H9 (cell line): ENCODE results near the gene ANKRD36. TPM values are rescaled to one million over a fixed set of nuclear protein-coding genes. Genes with fewer than 3 reads are reported as not detected.
"Not testable (repeated sequence)": the region's sequence is repeated elsewhere in the genome, so short reads cannot be mapped to it uniquely, and the experiment has no call there.

Experiments used
- DNase-seq: peaks from one replicate; pipeline ENCODE4 v3.0.0-alpha.2; 2017
- H2AFZ ChIP-seq: one replicate; pipeline ENCODE4 v1.6.1; 2013; ENCODE audit warnings: mild to moderate bottlenecking, low read length, control low read depth, moderate library complexity
- H2AK5ac ChIP-seq: 2 replicates; pipeline ENCODE4 v1.6.1; 2013; ENCODE audit warnings: low read length, control low read depth, mixed read lengths; ENCODE audit not compliant: insufficient read length
- H2BK120ac ChIP-seq: one replicate; pipeline ENCODE4 v1.6.1; 2013; ENCODE audit warnings: low read depth, mild to moderate bottlenecking, low read length, control low read depth, inconsistent platforms; ENCODE audit not compliant: poor library complexity, severe bottlenecking
- H2BK12ac ChIP-seq: 2 replicates; pipeline ENCODE4 v1.6.1; 2013; ENCODE audit warnings: low read length, control low read depth, mixed read lengths, low read depth; ENCODE audit not compliant: insufficient read length
- H2BK15ac ChIP-seq: 2 replicates; pipeline ENCODE4 v1.6.1; 2013; ENCODE audit warnings: low read depth, low read length, control low read depth
- H2BK20ac ChIP-seq: one replicate; pipeline ENCODE4 v1.6.1; 2013; ENCODE audit warnings: low read depth, mild to moderate bottlenecking, low read length, control low read depth, inconsistent platforms; ENCODE audit not compliant: poor library complexity, severe bottlenecking
- H2BK5ac ChIP-seq: 2 replicates; pipeline ENCODE4 v1.6.1; 2013; ENCODE audit warnings: low read length, control low read depth, mixed read lengths; ENCODE audit not compliant: insufficient read length
- H3K14ac ChIP-seq: 2 replicates; pipeline ENCODE4 v1.6.1; 2013; ENCODE audit warnings: low read length, control low read depth; ENCODE audit not compliant: insufficient read depth
- H3K18ac ChIP-seq: 2 replicates; pipeline ENCODE4 v1.6.1; 2013; ENCODE audit warnings: low read depth, mild to moderate bottlenecking, mixed read lengths, low read length, control low read depth; ENCODE audit not compliant: insufficient read length
- H3K23ac ChIP-seq: 2 replicates; pipeline ENCODE4 v1.6.1; 2013; ENCODE audit warnings: low read length, control low read depth, mixed read lengths, low read depth; ENCODE audit not compliant: insufficient read length
- H3K23me2 ChIP-seq: 2 replicates; pipeline ENCODE4 v1.6.1; 2013; ENCODE audit warnings: low read depth, mild to moderate bottlenecking, mixed read lengths, low read length, control low read depth; ENCODE audit not compliant: insufficient read length, poor library complexity, severe bottlenecking
- H3K27ac ChIP-seq: 2 replicates; pipeline ENCODE4 v1.5.1; 2013; ENCODE audit warnings: low read length, control low read depth, mixed read lengths, low read depth; ENCODE audit not compliant: insufficient read length
- H3K27me3 ChIP-seq: 2 replicates; pipeline ENCODE4 v1.6.1; 2013; ENCODE audit warnings: low read length, control low read depth, inconsistent platforms; ENCODE audit not compliant: insufficient read depth
- H3K4ac ChIP-seq: 2 replicates; pipeline ENCODE4 v1.6.1; 2013; ENCODE audit warnings: low read depth, mild to moderate bottlenecking, control low read depth, inconsistent platforms, low read length, moderate library complexity
- H3K4me1 ChIP-seq: 2 replicates; pipeline ENCODE4 v1.6.1; 2013; ENCODE audit warnings: low read length, control low read depth, inconsistent platforms; ENCODE audit not compliant: insufficient read depth
- H3K4me2 ChIP-seq: 2 replicates; pipeline ENCODE4 v1.6.1; 2013; ENCODE audit warnings: low read length, control low read depth, mixed read lengths; ENCODE audit not compliant: insufficient read length, insufficient read depth
- H3K56ac ChIP-seq: 2 replicates; pipeline ENCODE4 v1.6.1; 2013; ENCODE audit warnings: low read depth, mild to moderate bottlenecking, mixed read lengths, low read length, control low read depth; ENCODE audit not compliant: insufficient read length
- H3K79me1 ChIP-seq: 2 replicates; pipeline ENCODE4 v1.6.1; 2013; ENCODE audit warnings: low read depth, mild to moderate bottlenecking, moderate library complexity, low read length, control low read depth, inconsistent platforms; ENCODE audit not compliant: insufficient read depth, poor library complexity, severe bottlenecking
- H3K79me2 ChIP-seq: 2 replicates; pipeline ENCODE4 v1.6.1; 2013; ENCODE audit warnings: low read length, control low read depth, inconsistent platforms; ENCODE audit not compliant: insufficient read depth
- H3K9ac ChIP-seq: 2 replicates; pipeline ENCODE4 v1.6.1; 2013; ENCODE audit warnings: low read length, control low read depth, mixed read lengths; ENCODE audit not compliant: insufficient read length; ENCODE audit errors: extremely low read depth
- H3K9me3 ChIP-seq: one replicate; pipeline ENCODE4 v1.6.1; 2013; ENCODE audit warnings: low read depth, low read length, inconsistent platforms; ENCODE audit not compliant: control insufficient read depth
- H3T11ph ChIP-seq: one replicate; pipeline ENCODE4 v1.6.1; 2013; ENCODE audit warnings: mild to moderate bottlenecking, low read length, control low read depth, inconsistent platforms
- H4K20me1 ChIP-seq: one replicate; pipeline ENCODE4 v1.6.1; 2013; ENCODE audit not compliant: control insufficient read depth, insufficient read length, insufficient read depth
- H4K5ac ChIP-seq: 2 replicates; pipeline ENCODE4 v1.6.1; 2013; ENCODE audit warnings: low read depth, mild to moderate bottlenecking, mixed read lengths, low read length, control low read depth; ENCODE audit not compliant: insufficient read length
- H4K8ac ChIP-seq: replicated peaks from 2 replicates; pipeline ENCODE4 v1.6.1; 2013; ENCODE audit warnings: low read length, control low read depth, mixed read lengths, low read depth; ENCODE audit not compliant: insufficient read length
- H4K91ac ChIP-seq: 2 replicates; pipeline ENCODE4 v1.6.1; 2013; ENCODE audit warnings: low read depth, mild to moderate bottlenecking, moderate library complexity, mixed read lengths, low read length, control low read depth; ENCODE audit not compliant: insufficient read length
- H3K27ac Mint-ChIP-seq, 3 experiments: 2 replicates in 2 of 3; 3 replicates in 1 of 3; pipeline ENCODE4 v1.8.0; 2020 to 2021; ENCODE audit warnings: mixed read lengths in 3 of 3, mild to moderate bottlenecking in 1 of 3, moderate library complexity in 1 of 3
- H3K27me3 Mint-ChIP-seq: 2 replicates; pipeline ENCODE4 v1.8.0; 2021; ENCODE audit warnings: low read depth, mild to moderate bottlenecking, moderate library complexity, mixed read lengths
- H3K36me3 Mint-ChIP-seq, 3 experiments: 2 replicates in 2 of 3; 3 replicates in 1 of 3; pipeline ENCODE4 v1.8.0; 2020 to 2021; ENCODE audit warnings: low read depth in 3 of 3, mixed read lengths in 3 of 3; ENCODE audit not compliant: insufficient read depth in 1 of 3
- H3K4me1 Mint-ChIP-seq, 2 experiments: 2 replicates each; pipeline ENCODE4 v1.8.0; 2020; ENCODE audit warnings: mixed read lengths in 2 of 2
- H3K4me3 Mint-ChIP-seq, 2 experiments: 2 replicates in 1 of 2; 3 replicates in 1 of 2; pipeline ENCODE4 v1.8.0; 2020 to 2021; ENCODE audit warnings: mild to moderate bottlenecking in 2 of 2, mixed read lengths in 2 of 2, moderate library complexity in 1 of 2
- H3K9me3 Mint-ChIP-seq, 2 experiments: 2 replicates in 1 of 2; 3 replicates in 1 of 2; pipeline ENCODE4 v1.8.0; 2020; ENCODE audit warnings: mild to moderate bottlenecking in 2 of 2, mixed read lengths in 2 of 2, moderate library complexity in 1 of 2
- whole genome bisulfite sequencing: extraction: QIAGEN DNeasy Blood & Tissue Kit; methylation state at CpG from one replicate; pipeline ENCODE4 v1.1.7; 2013; ENCODE audit warnings: missing lambda C conversion rate, low lambda C conversion rate, mixed read lengths; ENCODE audit not compliant: insufficient read length; ENCODE audit errors: extremely low coverage; 5-methylcytosine and 5-hydroxymethylcytosine counted together
- total RNA-seq: library from RNA; stranded (reverse); gene quantifications from 2 replicates; pipeline ENCODE4 v1.2.1, GENCODE V29; 2021

Gene ANKRD36
- total RNA-seq, 1 experiment from 2014 or later = 9.8 TPM

- not testable (repeated sequence) for H3K18ac ChIP-seq, H2BK15ac ChIP-seq, H4K5ac ChIP-seq, H3K27ac Mint-ChIP-seq, H3K23ac ChIP-seq, H3K9me3 ChIP-seq, H3T11ph ChIP-seq, H3K27me3 Mint-ChIP-seq, H3K4me2 ChIP-seq, H3K27ac ChIP-seq, DNase-seq, H2BK5ac ChIP-seq, H3K14ac ChIP-seq, H4K20me1 ChIP-seq, H3K4ac ChIP-seq, H3K9ac ChIP-seq, H2BK120ac ChIP-seq, H4K91ac ChIP-seq, H3K56ac ChIP-seq, H3K27me3 ChIP-seq, H2AK5ac ChIP-seq, H3K4me3 Mint-ChIP-seq, H2BK12ac ChIP-seq, H2AFZ ChIP-seq, H3K79me2 ChIP-seq, H2BK20ac ChIP-seq, H4K8ac ChIP-seq, H3K4me1 Mint-ChIP-seq, H3K23me2 ChIP-seq, H3K79me1 ChIP-seq, H3K4me1 ChIP-seq
- WGBS = no CpG with 5 or more reads among the region's 2 CpGs
- H3K36me3 Mint-ChIP-seq = peaks cover 17 to 28% (median 23%) of the 10 kb centered on the region in 3 experiments
- peaks cover 22 to 26% of the 10 kb centered on the region in 2 experiments for H3K9me3 Mint-ChIP-seq
These were observed 55.6 kb downstream of the ANKRD36 start for GRCh38 chr2:97168583-97168982.

- not testable (repeated sequence) for H3K9me3 ChIP-seq, H3K27me3 ChIP-seq, H3K79me2 ChIP-seq, H3K9me3 Mint-ChIP-seq, H3K27me3 Mint-ChIP-seq, H2BK12ac ChIP-seq, H3K79me1 ChIP-seq, H3K36me3 Mint-ChIP-seq, H2BK5ac ChIP-seq, H2BK20ac ChIP-seq, H3K56ac ChIP-seq, H3K27ac Mint-ChIP-seq, H4K5ac ChIP-seq, H4K20me1 ChIP-seq, H3K9ac ChIP-seq, H3K23ac ChIP-seq, H3K4me1 ChIP-seq, H3K4ac ChIP-seq, DNase-seq, H3K4me1 Mint-ChIP-seq, H4K8ac ChIP-seq, H3K23me2 ChIP-seq, H3K4me2 ChIP-seq, H2BK15ac ChIP-seq, H3K27ac ChIP-seq, H3T11ph ChIP-seq, H3K14ac ChIP-seq, H2BK120ac ChIP-seq, H3K18ac ChIP-seq, H3K4me3 Mint-ChIP-seq, H2AK5ac ChIP-seq, H4K91ac ChIP-seq, H2AFZ ChIP-seq
- no CpG with 5 or more reads among the region's 1 CpG for WGBS
These were observed 67.4 kb downstream of the ANKRD36 start for GRCh38 chr2:97180391-97180790.
